Measurements from ENCODE around the gene GALK2.

Gene GALK2

DNA sequence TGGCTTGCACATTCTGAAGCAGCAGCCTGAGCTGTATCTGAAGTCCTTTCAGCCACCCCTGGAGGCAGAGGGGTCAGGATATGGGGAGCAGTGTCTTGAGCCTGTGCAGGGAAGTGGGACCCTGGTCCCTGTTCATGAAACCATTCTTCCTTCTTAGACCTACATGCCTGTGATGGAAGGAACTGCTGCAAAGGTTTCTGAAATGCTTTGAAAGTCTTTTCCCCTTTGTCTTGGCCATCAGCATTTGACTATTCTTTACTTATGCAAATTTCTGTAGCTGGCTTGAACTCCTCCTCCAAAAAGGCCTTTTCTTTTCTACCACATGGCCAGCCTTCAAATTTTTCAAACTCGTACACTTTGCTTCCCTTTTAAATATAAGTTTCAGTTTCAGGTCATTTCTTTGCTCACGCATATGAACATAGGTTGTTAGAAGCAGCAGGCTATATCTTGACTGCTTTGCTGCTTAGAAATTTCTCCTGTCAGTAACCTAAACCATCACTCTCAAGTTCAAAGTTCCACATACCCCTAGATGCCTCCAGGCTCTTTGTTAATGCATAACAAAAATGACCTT is 62.3 kb downstream of the GALK2 start:
- POLR2A ChIA-PET (ENCODE audit: low non-redundant PET), result no interaction called here
- DNase-seq (ENCODE audit: low spot score), result no peak
- CTCF ChIA-PET, result no interaction called here
- TF ChIP-seq, protein P1, sequence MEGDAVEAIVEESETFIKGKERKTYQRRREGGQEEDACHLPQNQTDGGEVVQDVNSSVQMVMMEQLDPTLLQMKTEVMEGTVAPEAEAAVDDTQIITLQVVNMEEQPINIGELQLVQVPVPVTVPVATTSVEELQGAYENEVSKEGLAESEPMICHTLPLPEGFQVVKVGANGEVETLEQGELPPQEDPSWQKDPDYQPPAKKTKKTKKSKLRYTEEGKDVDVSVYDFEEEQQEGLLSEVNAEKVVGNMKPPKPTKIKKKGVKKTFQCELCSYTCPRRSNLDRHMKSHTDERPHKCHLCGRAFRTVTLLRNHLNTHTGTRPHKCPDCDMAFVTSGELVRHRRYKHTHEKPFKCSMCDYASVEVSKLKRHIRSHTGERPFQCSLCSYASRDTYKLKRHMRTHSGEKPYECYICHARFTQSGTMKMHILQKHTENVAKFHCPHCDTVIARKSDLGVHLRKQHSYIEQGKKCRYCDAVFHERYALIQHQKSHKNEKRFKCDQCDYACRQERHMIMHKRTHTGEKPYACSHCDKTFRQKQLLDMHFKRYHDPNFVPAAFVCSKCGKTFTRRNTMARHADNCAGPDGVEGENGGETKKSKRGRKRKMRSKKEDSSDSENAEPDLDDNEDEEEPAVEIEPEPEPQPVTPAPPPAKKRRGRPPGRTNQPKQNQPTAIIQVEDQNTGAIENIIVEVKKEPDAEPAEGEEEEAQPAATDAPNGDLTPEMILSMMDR (conservative IDR thresholded peaks at IDR 0.05; ENCODE audit: low read depth), result no peak
- no peak overlapping the region for H3K27ac ChIP-seq

DNA sequence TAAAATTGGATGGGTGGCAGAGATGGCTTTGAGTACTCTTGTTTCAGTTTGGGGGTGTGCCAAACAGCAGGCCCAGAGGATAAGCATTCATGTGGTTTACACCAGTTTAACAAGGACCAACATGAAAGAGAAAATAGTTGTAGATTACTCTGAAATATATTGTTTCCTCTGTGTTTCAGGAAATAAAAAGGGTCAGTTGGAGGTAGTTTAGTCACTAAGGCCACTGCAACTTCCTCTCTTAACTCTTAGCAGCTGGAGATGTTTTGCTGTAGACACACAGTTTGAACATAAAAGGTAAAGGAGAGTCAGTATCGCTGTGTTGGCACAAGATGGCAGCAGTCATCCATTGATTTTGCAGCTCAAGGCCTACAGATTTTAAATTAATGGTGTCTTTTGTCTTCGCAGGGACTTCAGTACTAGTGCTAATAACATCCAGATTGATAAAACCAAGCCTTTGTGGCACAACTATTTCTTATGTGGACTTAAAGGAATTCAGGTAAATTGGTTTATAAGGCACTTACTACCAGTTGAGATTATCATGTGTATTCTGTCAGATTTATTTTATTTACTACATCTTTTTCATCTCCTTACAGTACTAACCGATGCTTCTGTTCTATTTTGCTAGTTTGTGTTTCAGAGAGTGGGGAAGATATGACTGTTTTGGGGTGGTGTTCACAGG is 65.5 kb downstream of the GALK2 start:
- TF ChIP-seq, protein P1 (conservative IDR thresholded peaks at IDR 0.05; ENCODE audit: low read depth), result peak; percentile 82
- ChIA-PET POLR2A (ENCODE audit: low non-redundant PET) (no interaction called here), CTCF (interaction anchor here (0.5 to 1.9 kb wide), 12 partner anchors 12 to 984 kb away, joined by 3 to 14 read pairs (median 4); partner anchors contain the start of gene FGF7)
- peak; percentile 30 for DNase-seq (ENCODE audit: low spot score)
- no peak overlapping the region for H3K27ac ChIP-seq

DNA sequence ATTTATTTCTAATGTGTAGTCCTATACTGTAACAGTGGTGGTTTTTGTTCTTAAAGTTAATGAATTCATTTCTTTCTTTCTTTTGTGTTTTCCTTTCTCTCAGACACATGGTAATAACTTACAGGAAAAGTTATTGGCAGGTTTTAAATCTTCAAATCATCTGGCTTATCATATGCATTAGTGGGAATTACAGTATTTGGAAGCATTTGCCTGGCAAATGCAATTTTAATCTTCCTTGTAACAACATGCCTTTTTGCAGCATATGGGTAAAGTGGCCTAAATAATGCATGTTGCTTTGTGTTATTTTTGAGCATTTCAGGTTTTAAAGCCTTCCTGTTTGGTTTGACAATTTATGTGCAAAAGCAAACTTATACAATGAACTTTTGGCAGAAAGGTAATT is 66.8 kb downstream of the GALK2 start:
- POLR2A ChIA-PET (ENCODE audit: low non-redundant PET), result no interaction called here
- TF ChIP-seq, protein P1 (conservative IDR thresholded peaks at IDR 0.05; ENCODE audit: low read depth), result no peak
- CTCF ChIA-PET, result interaction anchor here (0.7 to 1.8 kb wide), 2 partner anchors 10 to 767 kb away, joined by 3 to 12 read pairs; no protein-coding TSS in a partner anchor
- no peak overlapping the region for H3K27ac ChIP-seq
- DNase-seq (ENCODE audit: low spot score), result no peak

DNA sequence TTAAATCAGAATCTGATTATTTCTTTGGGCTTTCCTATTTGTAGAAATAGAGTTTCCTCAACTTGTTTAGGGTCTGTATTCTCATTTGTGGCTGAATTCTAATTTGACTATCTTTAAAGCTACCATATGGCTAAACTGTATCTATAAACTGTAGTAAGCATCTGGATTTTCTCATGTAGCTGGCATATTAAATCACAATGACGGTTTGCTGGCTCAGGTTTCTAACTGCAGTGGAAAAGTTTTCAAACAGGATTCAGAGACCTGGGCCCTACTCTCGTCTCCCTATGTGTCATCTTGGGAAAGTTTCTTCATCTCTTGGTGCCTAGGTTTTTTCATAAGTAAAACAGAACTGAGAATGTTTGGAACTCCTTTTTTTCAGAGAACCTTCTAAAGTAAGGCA is 68.3 kb downstream of the GALK2 start:
- TF ChIP-seq, protein P1 (conservative IDR thresholded peaks at IDR 0.05; ENCODE audit: low read depth), result no peak
- DNase-seq (ENCODE audit: low spot score), result no peak
- no peak overlapping the region for H3K27ac ChIP-seq
- POLR2A ChIA-PET (ENCODE audit: low non-redundant PET), result no interaction called here
- CTCF ChIA-PET, result interaction anchor here (0.6 kb wide), 1 partner anchor 497 kb away, joined by 3 read pairs; no protein-coding TSS in a partner anchor

DNA sequence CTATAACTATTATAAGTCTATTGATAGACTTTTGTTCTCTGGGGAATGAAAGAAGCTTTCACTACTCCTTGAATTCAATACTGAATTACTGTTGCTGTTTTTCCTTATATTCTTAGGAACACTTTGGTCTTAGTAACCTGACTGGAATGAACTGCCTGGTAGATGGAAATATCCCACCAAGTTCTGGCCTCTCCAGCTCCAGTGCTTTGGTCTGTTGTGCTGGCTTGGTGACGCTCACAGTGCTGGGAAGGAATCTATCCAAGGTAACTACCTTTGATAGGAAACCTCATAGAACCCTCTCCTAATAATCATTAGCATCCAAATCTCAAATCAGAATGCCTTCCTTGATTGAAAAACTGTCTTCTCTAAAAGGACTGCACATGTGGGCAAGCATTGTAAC is 69.1 kb downstream of the GALK2 start:
- CTCF ChIA-PET, result interaction anchor here (1.3 kb wide), 1 partner anchor 47 kb away, joined by 3 read pairs; no protein-coding TSS in a partner anchor
- no peak for DNase-seq (ENCODE audit: low spot score)
- TF ChIP-seq, protein P1 (conservative IDR thresholded peaks at IDR 0.05; ENCODE audit: low read depth), result no peak
- no peak overlapping the region for H3K27ac ChIP-seq
- POLR2A ChIA-PET (ENCODE audit: low non-redundant PET), result no interaction called here

DNA sequence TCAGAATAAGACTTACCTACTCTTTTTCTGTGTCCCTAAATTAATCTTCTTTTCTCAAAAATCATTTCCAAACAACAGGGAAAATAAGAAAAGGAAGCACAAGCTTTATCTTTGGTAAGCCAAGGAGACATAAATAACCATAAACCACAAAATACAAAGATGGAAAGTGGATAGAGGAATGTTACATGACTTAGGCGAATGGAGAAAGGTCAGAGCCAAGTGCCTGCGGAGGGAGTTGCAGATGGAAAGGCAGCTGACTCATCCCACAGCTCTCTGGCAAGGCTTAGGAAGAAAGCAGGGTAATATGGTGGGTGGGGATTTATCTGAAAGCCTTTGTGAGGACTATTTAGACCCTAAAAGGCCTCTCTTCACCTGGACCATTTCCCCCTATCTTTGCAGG is 72.8 kb downstream of the GALK2 start:
- no peak overlapping the region for H3K27ac ChIP-seq
- ChIA-PET POLR2A (ENCODE audit: low non-redundant PET) (no interaction called here), CTCF (interaction anchor here (0.6 kb wide), 1 partner anchor 831 kb away, joined by 3 read pairs; no protein-coding TSS in a partner anchor)
- TF ChIP-seq, protein P1 (conservative IDR thresholded peaks at IDR 0.05; ENCODE audit: low read depth), result no peak
- DNase-seq (ENCODE audit: low spot score), result no peak

All from RWPE1 (cell line).